HG03520 (cell line): ENCODE results near the gene CDH23.

Experiments used
- ATAC-seq: cut with Tn5 transposase; IDR thresholded peaks from one replicate; pipeline ENCODE4 v1.9.1; 2021; ENCODE audit warnings: mild to moderate bottlenecking, moderate library complexity; ENCODE audit not compliant: unreplicated experiment

Gene CDH23

GRCh38 chr10:71615538-71616329 is 219.0 kb downstream of the CDH23 start:
- ATAC-seq: no peak

GRCh38 chr10:71616817-71617654 is 220.3 kb downstream of the CDH23 start:
- ATAC-seq: no peak

GRCh38 chr10:71618176-71618575 is 221.5 kb downstream of the CDH23 start:
- ATAC-seq: no peak

- ATAC-seq: no peak
Measured at GRCh38 chr10:71618598-71618997, 221.9 kb downstream of the CDH23 start.

- ATAC-seq: no peak
Measured at GRCh38 chr10:71620642-71621041, 223.9 kb downstream of the CDH23 start.

GRCh38 chr10:71621231-71622153 is 224.8 kb downstream of the CDH23 start:
- ATAC-seq: no peak

- ATAC-seq: no peak
Measured at GRCh38 chr10:71622154-71622526, 225.4 kb downstream of the CDH23 start.

GRCh38 chr10:71622616-71623015 is 225.9 kb downstream of the CDH23 start:
- no peak for ATAC-seq

GRCh38 chr10:71623098-71623985 is 226.6 kb downstream of the CDH23 start:
- ATAC-seq: no peak

GRCh38 chr10:71623986-71624291 is 227.2 kb downstream of the CDH23 start:
- no peak for ATAC-seq

- ATAC-seq: no peak
Measured at GRCh38 chr10:71625445-71626175, 228.9 kb downstream of the CDH23 start.

GRCh38 chr10:71627230-71627939 is 230.7 kb downstream of the CDH23 start:
- no peak for ATAC-seq

GRCh38 chr10:71627956-71628355 is 231.2 kb downstream of the CDH23 start:
- ATAC-seq: no peak

GRCh38 chr10:71629131-71629530 is 232.4 kb downstream of the CDH23 start:
- no peak for ATAC-seq

- no peak for ATAC-seq
Measured at GRCh38 chr10:71630168-71630567, 233.4 kb downstream of the CDH23 start.

GRCh38 chr10:71631007-71631861 is 234.5 kb downstream of the CDH23 start:
- ATAC-seq: no peak

- no peak for ATAC-seq
Measured at GRCh38 chr10:71632200-71632820, 235.6 kb downstream of the CDH23 start.
